SH-SY5Y (cell line): Measurements from ENCODE around the gene IFRD2.

Experiments used
- GATA2 ChIP-seq: IDR thresholded peaks from 2 replicates; pipeline ENCODE4 v1.6.1; 2011; ENCODE audit warnings: mild to moderate bottlenecking, low read depth, low read length
- GATA3 ChIP-seq: IDR thresholded peaks from 2 replicates; pipeline ENCODE4 v1.6.1; 2011; ENCODE audit warnings: low read depth, mild to moderate bottlenecking, low read length, moderate library complexity

- TF ChIP-seq GATA2 (no peak), GATA3 (no peak)
Observed at GRCh38 chr3:50334339-50335075, 42.3 kb upstream of the IFRD2 start.
